HG03469 (cell line): ENCODE measurements around the gene CNKSR2.

Experiments
- ATAC-seq: cut with Tn5 transposase; IDR thresholded peaks from one replicate; pipeline ENCODE4 v1.9.1; 2021; ENCODE audit warnings: mild to moderate bottlenecking, moderate library complexity, moderate number of reproducible peaks; ENCODE audit not compliant: unreplicated experiment

The CNKSR2 gene

GRCh38 chrX:21662761-21663160 is 288.5 kb downstream of the CNKSR2 start:
- no peak for ATAC-seq

GRCh38 chrX:21666252-21666651 is 292.0 kb downstream of the CNKSR2 start:
- ATAC-seq, result no peak

GRCh38 chrX:21666679-21667078 is 292.5 kb downstream of the CNKSR2 start:
- ATAC-seq, result no peak

GRCh38 chrX:21674430-21675186 is 300.4 kb downstream of the CNKSR2 start:
- no peak for ATAC-seq

- no peak for ATAC-seq
Measured at GRCh38 chrX:21675931-21676330, 301.7 kb downstream of the CNKSR2 start.

- no peak for ATAC-seq
Measured at GRCh38 chrX:21678048-21678612, 303.9 kb downstream of the CNKSR2 start.

- no peak for ATAC-seq
Measured at GRCh38 chrX:21683941-21684340, 309.7 kb downstream of the CNKSR2 start.

GRCh38 chrX:21691512-21692018 is 317.3 kb downstream of the CNKSR2 start:
- ATAC-seq, result no peak

GRCh38 chrX:21698272-21698671 is 324.1 kb downstream of the CNKSR2 start:
- no peak for ATAC-seq

- ATAC-seq, result no peak
Measured at GRCh38 chrX:21699136-21699535, 324.9 kb downstream of the CNKSR2 start.

GRCh38 chrX:21700275-21700674 is 326.1 kb downstream of the CNKSR2 start:
- no peak for ATAC-seq

GRCh38 chrX:21700967-21701366 is 326.7 kb downstream of the CNKSR2 start:
- ATAC-seq, result no peak

GRCh38 chrX:21702725-21703124 is 328.5 kb downstream of the CNKSR2 start:
- no peak for ATAC-seq
